ENCODE results near the gene ERAP2.
A peak's percentile ranks its signal among the peaks of the same experiment; 100 is the strongest.

ERAP2 gene

GRCh38 chr5:96963267-96963666 lies 87.0 kb downstream of the ERAP2 start:
- DNase-seq (ENCODE audit: low read depth in 3 of 3) = peak in 1 of 3 donors; percentile 12

DNA sequence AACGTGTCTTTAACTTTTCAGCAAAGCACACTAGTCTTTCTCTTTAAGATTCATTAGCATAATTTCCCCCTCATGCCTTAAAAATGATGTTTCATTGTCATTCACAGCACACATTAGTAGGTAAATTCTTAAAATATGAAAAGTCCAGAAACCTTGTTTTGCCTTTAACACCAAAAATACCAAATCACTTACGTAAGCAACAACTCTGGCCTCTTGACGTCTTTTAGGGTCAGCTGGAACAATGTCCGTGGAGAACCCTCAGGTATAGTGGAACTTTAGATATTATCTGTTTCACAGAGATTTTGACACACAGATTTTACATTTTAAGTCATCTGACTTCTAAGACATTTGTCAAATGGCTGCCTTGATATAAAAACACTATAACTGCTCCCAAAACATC lies 90.5 kb downstream of the ERAP2 start:
- no peak for DNase-seq (ENCODE audit: low read depth in 3 of 3)

DNA sequence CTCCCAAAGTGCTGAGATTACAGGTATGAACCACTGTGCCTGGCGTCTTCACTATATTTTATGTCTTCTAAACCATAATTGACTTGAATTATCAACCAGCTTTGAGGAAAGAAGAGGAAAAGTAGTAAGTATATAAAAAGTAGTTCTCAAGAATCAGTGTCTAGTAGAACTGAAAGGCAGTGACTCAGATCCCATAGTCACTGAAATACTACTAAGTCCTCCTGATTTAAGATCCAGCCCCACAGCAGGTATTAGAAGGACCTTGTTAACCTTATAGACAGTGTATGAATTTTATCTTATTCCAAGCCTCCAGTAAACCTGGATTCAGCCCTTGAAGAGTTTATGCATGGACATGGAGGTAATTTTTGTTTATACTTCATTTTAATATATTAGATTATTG lies 91.1 kb downstream of the ERAP2 start:
- no peak for DNase-seq (ENCODE audit: low read depth in 3 of 3)

DNA sequence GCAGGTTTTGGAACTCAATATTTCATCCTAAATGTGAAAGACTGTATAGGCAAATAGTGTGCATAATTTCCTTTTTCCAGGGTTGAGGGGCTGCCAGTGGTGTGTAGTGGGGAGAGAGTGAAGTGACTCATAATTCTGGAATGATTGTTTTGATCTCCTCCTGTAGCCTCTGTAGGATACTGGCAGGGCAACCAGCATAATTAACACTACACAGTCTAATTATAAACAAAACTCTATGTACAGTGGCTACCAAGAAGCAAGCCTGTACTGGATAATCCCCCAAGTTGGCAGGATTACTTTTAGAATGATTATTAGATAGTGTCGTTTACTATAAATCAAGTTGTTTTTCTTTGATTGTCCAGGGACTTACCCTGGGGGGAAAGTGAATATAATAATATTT lies 91.8 kb downstream of the ERAP2 start:
- DNase-seq (ENCODE audit: low read depth in 3 of 3) = no peak

DNA sequence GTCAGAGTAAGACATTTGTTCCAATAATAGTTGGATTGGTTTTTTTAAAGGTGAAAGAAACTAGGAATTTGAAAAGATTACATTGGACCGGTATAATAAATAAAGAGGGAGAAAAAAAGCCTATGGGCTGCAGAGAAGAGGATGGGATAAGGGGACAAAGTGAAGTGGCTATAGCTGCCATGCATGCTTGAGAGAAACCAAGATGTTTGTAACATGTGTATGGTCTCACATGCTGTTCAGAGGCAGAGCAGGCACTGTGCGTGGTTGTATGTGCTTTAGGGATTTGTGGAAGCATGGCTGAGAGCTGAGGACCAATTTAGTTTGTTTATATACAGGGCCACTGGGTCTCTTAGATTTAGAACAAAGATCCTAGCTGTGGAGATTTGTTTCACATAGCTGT lies 92.3 kb downstream of the ERAP2 start:
- DNase-seq (ENCODE audit: low read depth in 3 of 3) = no peak

All from stimulated activated CD4-positive, alpha-beta T cell treated with anti-CD3 and anti-CD28 coated beads, TNF-alpha, amount 100 ng/mL, for 48 hours (primary cell).